Spleen (tissue), 11 donors: ENCODE measurements around the gene MYH10. TPM values are rescaled to one million over a fixed set of nuclear protein-coding genes. Genes with fewer than 3 reads are reported as not detected.

Source experiments
- DNase-seq: peaks from one replicate; pipeline ENCODE4 v3.0.0-alpha.2; 2020
- H3K27ac ChIP-seq, 8 donors: fragments of 200-600 bp; sonication (generic) in 7 of 8; 1 replicate in 4 of 8; 2 replicates in 4 of 8; pipeline versions ENCODE4 v1.5.0 to v1.8.0; 2016 to 2021; ENCODE audit warnings: inconsistent platforms in 4 of 8, mild to moderate bottlenecking in 4 of 8, moderate library complexity in 1 of 8
- H3K27me3 ChIP-seq, 7 donors: fragments of 200-600 bp; sonication (generic) in 6 of 7; replicated peaks in 1 of 7; 1 replicate in 4 of 7; 2 replicates in 3 of 7; pipeline versions ENCODE4 v1.5.0 to v1.8.0; 2016 to 2021; ENCODE audit warnings: inconsistent platforms in 3 of 7, mild to moderate bottlenecking in 1 of 7
- H3K36me3 ChIP-seq, 6 donors: fragments of 200-600 bp; sonication (generic) in 5 of 6; 1 replicate in 4 of 6; 2 replicates in 2 of 6; pipeline versions ENCODE4 v1.5.0 to v1.8.0; 2016 to 2021; ENCODE audit warnings: inconsistent platforms in 2 of 6
- H3K4me1 ChIP-seq, 6 donors: fragments of 200-600 bp; sonication (generic) in 5 of 6; 1 replicate in 3 of 6; 2 replicates in 3 of 6; pipeline versions ENCODE4 v1.5.0 to v1.8.0; 2016 to 2021; ENCODE audit warnings: inconsistent platforms in 3 of 6
- H3K4me3 ChIP-seq, 8 donors: fragments of 200-600 bp; sonication (generic) in 7 of 8; 1 replicate in 4 of 8; 2 replicates in 4 of 8; pipeline versions ENCODE4 v1.5.0 to v1.8.0; 2016 to 2021; ENCODE audit warnings: inconsistent platforms in 4 of 8, mild to moderate bottlenecking in 4 of 8, moderate library complexity in 2 of 8
- H3K9me3 ChIP-seq, 8 donors: fragments of 200-600 bp; sonication (generic) in 7 of 8; 1 replicate in 4 of 8; 2 replicates in 4 of 8; pipeline versions ENCODE4 v1.5.0 to v1.8.0; 2016 to 2021; ENCODE audit warnings: inconsistent platforms in 4 of 8
- CTCF ChIP-seq, 11 experiments: fragments of 200-600 bp in 7 of 11; fragments of 450-650 bp in 4 of 11; sonication (generic) in 4 of 11; IDR thresholded peaks in 8 of 11; conservative IDR thresholded peaks in 3 of 11; 1 replicate in 7 of 11; 2 replicates in 4 of 11; pipeline versions ENCODE4 v1.4.0 to v1.8.0; 2016 to 2021; ENCODE audit warnings: antibody characterized with exemption in 11 of 11, inconsistent platforms in 4 of 11, mild to moderate bottlenecking in 1 of 11
- POLR2A ChIP-seq, 3 donors: fragments of 450-650 bp; IDR thresholded peaks; one replicate each; pipeline ENCODE4 v1.5.1; 2017; ENCODE audit warnings: antibody characterized with exemption in 3 of 3, mild to moderate bottlenecking in 1 of 3
- POLR2AphosphoS5 ChIP-seq, 3 donors: sonication (generic); formaldehyde crosslinking; IDR thresholded peaks; one replicate each; pipeline ENCODE4 v1.5.1; 2017; ENCODE audit warnings: antibody characterized with exemption in 3 of 3
- WGBS, 5 donors: extraction: QIAGEN DNeasy Blood & Tissue Kit in 3 of 5; methylation state at CpG; one replicate each; pipeline versions ENCODE4 v1.1.5 to v1.1.7; 2013 to 2018; 5-methylcytosine and 5-hydroxymethylcytosine counted together
- intact Hi-C: fragments of 100-400 bp; cut with DNase I; formaldehyde crosslinking; loops from one replicate; pipeline ENCODE4 v1.15.0; 2023; ENCODE audit warnings: low total_unique reads
- polyA plus RNA-seq, 3 donors: library from polyadenylated mRNA; stranded (reverse); fragments of 200-250 nt; gene quantifications; one replicate each; pipeline ENCODE4 v1.2.1, GENCODE V29; 2013
- total RNA-seq, 7 donors: library from RNA; depleted of rRNA in 3 of 7; stranded (reverse); fragments of >200 nt in 3 of 7; fragmentation: NEBNext Ultra II Directional in 4 of 7; extraction: Animal tissue kit (Norgen Biotek cat#: 25700) in 4 of 7; gene quantifications; one replicate each; pipeline versions ENCODE4 v1.1.0 to v1.2.1, GENCODE V29; 2016 to 2021
- donor health status: healthy with polysubstance abuse.
- donor health status: DM: no; HTN: no; CAD: no; lungs with moderate emphysema.
- donor health status: DM: no; HTN: no; CAD: no.
- donor health status: Bipolar disorder and iron deficiency.
- donor health status: healthy.
- donor health status: DM: no; HTN: no; CAD: no.
- donor health status: DM: yes; HTN: yes; CAD: no.

The MYH10 gene
- total and polyA plus RNA-seq, 10 donors = 1.0 to 14.4 (median 7.5) TPM

- no peaks in the 10 kb centered on the region for H3K27me3 ChIP-seq
- H3K36me3 ChIP-seq = peaks cover 0 to 100% (median 67%) of the 10 kb centered on the region in 6 donors
- H3K9me3 ChIP-seq = no peaks in the 10 kb centered on the region
- no peak overlapping the region for H3K27ac ChIP-seq
- WGBS, 5 donors = 85 to 89% (median 87%) methylated on average over 16 of the region's 16 CpGs
- intact Hi-C loops = no loop called here
- TF ChIP-seq POLR2AphosphoS5 (IDR thresholded peaks at IDR 0.05) (peak in 1 of 3 donors; percentile 33), CTCF (IDR thresholded peaks at IDR 0.05 in 8 of 11, conservative IDR thresholded peaks at IDR 0.05 in 3 of 11) (no peak)
- no peak overlapping the region for H3K4me3 ChIP-seq
- H3K4me1 ChIP-seq = peaks cover 0 to 36% (median 17%) of the 10 kb centered on the region in 6 donors
- no peak for DNase-seq
These were observed 163.0 kb downstream of the MYH10 start for GRCh38 chr17:8467527-8467926.

- WGBS, 5 donors = 90 to 96% (median 94%) methylated on average over 21 of the region's 21 CpGs
These were observed 163.7 kb downstream of the MYH10 start for GRCh38 chr17:8466873-8467272.

GRCh38 chr17:8466456-8466855, 164.1 kb downstream of the MYH10 start:
- TF ChIP-seq CTCF (IDR thresholded peaks at IDR 0.05 in 8 of 11, conservative IDR thresholded peaks at IDR 0.05 in 3 of 11) (no peak), POLR2AphosphoS5 (IDR thresholded peaks at IDR 0.05) (no peak), POLR2A (IDR thresholded peaks at IDR 0.05) (no peak)
- WGBS, 5 donors = 67 to 93% (median 77%) methylated on average over 3 of the region's 3 CpGs
- intact Hi-C loops = no loop called here

More at GRCh38 chr17:8466873-8467272, 163.7 kb downstream of the MYH10 start:
- Histone ChIP-seq H3K27me3 (no peaks in the 10 kb centered on the region), H3K36me3 (peaks cover 0 to 100% (median 69%) of the 10 kb centered on the region in 6 donors), H3K4me3 (no peak overlapping the region), H3K27ac (no peak overlapping the region), H3K4me1 (peaks cover 0 to 36% (median 17%) of the 10 kb centered on the region in 6 donors), H3K9me3 (no peaks in the 10 kb centered on the region)
- intact Hi-C loops = no loop called here
- no peak for DNase-seq
- TF ChIP-seq CTCF (IDR thresholded peaks at IDR 0.05 in 8 of 11, conservative IDR thresholded peaks at IDR 0.05 in 3 of 11) = no peak
- peak in 1 of 3 donors; percentile 45 for TF ChIP-seq POLR2AphosphoS5 (IDR thresholded peaks at IDR 0.05)
- no peak for TF ChIP-seq POLR2A (IDR thresholded peaks at IDR 0.05)

GRCh38 chr17:8465759-8466158, 164.8 kb downstream of the MYH10 start:
- intact Hi-C loops = no loop called here
- WGBS, 5 donors = 68 to 88% (median 83%) methylated on average over 9 to 12 of the region's 12 CpGs
- Histone ChIP-seq H3K27ac (no peak overlapping the region), H3K36me3 (peaks cover 0 to 100% (median 69%) of the 10 kb centered on the region in 6 donors), H3K4me1 (peaks cover 0 to 36% (median 17%) of the 10 kb centered on the region in 6 donors), H3K4me3 (no peak overlapping the region), H3K27me3 (no peaks in the 10 kb centered on the region), H3K9me3 (no peaks in the 10 kb centered on the region)
- no peak for DNase-seq
- no peak for TF ChIP-seq POLR2AphosphoS5 (IDR thresholded peaks at IDR 0.05)
- TF ChIP-seq CTCF (IDR thresholded peaks at IDR 0.05 in 8 of 11, conservative IDR thresholded peaks at IDR 0.05 in 3 of 11) = no peak
- TF ChIP-seq POLR2A (IDR thresholded peaks at IDR 0.05) = no peak

More at GRCh38 chr17:8466456-8466855, 164.1 kb downstream of the MYH10 start:
- Histone ChIP-seq H3K4me3 (no peak overlapping the region), H3K9me3 (no peaks in the 10 kb centered on the region), H3K4me1 (peaks cover 0 to 36% (median 17%) of the 10 kb centered on the region in 6 donors), H3K36me3 (peaks cover 0 to 100% (median 69%) of the 10 kb centered on the region in 6 donors), H3K27ac (no peak overlapping the region), H3K27me3 (no peaks in the 10 kb centered on the region)
- no peak for DNase-seq
